Testis (tissue), 3 donors: ENCODE results near the gene CYP1A2. TPM values are rescaled to one million over a fixed set of nuclear protein-coding genes. Genes with fewer than 3 reads are reported as not detected.

Source experiments
- DNase-seq: peaks from one replicate; pipeline ENCODE4 v3.0.0-alpha.2; 2019
- H3K27ac ChIP-seq, 2 donors: fragments of 200-600 bp; sonication (generic); one replicate each; pipeline ENCODE4 v1.5.1; 2019
- H3K27me3 ChIP-seq: fragments of 200-600 bp; sonication (generic); one replicate; pipeline ENCODE4 v1.5.1; 2019
- H3K36me3 ChIP-seq: fragments of 200-600 bp; sonication (generic); one replicate; pipeline ENCODE4 v1.5.1; 2017; ENCODE audit warnings: low read depth; ENCODE audit errors: missing control alignments
- H3K4me1 ChIP-seq: fragments of 200-600 bp; sonication (generic); one replicate; pipeline ENCODE4 v1.5.1; 2019
- H3K4me3 ChIP-seq, 2 donors: fragments of 200-600 bp; sonication (generic); one replicate each; pipeline ENCODE4 v1.5.1; 2017 to 2019
- H3K9me3 ChIP-seq: fragments of 200-600 bp; sonication (generic); one replicate; pipeline ENCODE4 v1.5.1; 2017
- POLR2A ChIP-seq: fragments of 450-650 bp; IDR thresholded peaks from one replicate; pipeline ENCODE4 v1.6.1; 2017; ENCODE audit warnings: antibody characterized with exemption, mild to moderate bottlenecking, moderate library complexity
- WGBS, 2 donors: methylation state at CpG; one replicate each; pipeline ENCODE4 v1.1.5; 2018; 5-methylcytosine and 5-hydroxymethylcytosine counted together
- intact Hi-C: fragments of 100-400 bp; cut with DNase I; formaldehyde crosslinking; loops from one replicate; pipeline ENCODE4 v1.15.1; 2023; ENCODE audit warnings: low total_unique reads
- polyA plus RNA-seq: library from polyadenylated mRNA; stranded (reverse); fragments of 350-450 nt; fragmentation: Illumina TruSeq; extraction: RNeasy Lipid Tissue Mini Kit (QIAGEN cat#74804); gene quantifications from one replicate; pipeline ENCODE4 v1.2.3, GENCODE V29; 2014; ENCODE audit warnings: low read depth, low replicate concordance; ENCODE audit not compliant: insufficient read depth
- total RNA-seq, 2 donors: library from RNA; depleted of rRNA; stranded (reverse); fragments of >200 nt; gene quantifications; one replicate each; pipeline ENCODE4 v1.2.3, GENCODE V29; 2016
- TF ChIP-seq, protein P1 (sequence below), 3 experiments: fragments of 450-650 bp in 2 of 3; fragments of 200-600 bp in 1 of 3; sonication (generic) in 1 of 3; IDR thresholded peaks; one replicate each; pipeline ENCODE4 v1.5.1; 2016 to 2019; ENCODE audit warnings: antibody characterized with exemption in 3 of 3, mild to moderate bottlenecking in 2 of 3, moderate library complexity in 1 of 3

Gene CYP1A2
- total and polyA plus RNA-seq, 3 donors from 2014 or later, result 0.12 to 0.31 TPM; not detected in 1

DNA sequence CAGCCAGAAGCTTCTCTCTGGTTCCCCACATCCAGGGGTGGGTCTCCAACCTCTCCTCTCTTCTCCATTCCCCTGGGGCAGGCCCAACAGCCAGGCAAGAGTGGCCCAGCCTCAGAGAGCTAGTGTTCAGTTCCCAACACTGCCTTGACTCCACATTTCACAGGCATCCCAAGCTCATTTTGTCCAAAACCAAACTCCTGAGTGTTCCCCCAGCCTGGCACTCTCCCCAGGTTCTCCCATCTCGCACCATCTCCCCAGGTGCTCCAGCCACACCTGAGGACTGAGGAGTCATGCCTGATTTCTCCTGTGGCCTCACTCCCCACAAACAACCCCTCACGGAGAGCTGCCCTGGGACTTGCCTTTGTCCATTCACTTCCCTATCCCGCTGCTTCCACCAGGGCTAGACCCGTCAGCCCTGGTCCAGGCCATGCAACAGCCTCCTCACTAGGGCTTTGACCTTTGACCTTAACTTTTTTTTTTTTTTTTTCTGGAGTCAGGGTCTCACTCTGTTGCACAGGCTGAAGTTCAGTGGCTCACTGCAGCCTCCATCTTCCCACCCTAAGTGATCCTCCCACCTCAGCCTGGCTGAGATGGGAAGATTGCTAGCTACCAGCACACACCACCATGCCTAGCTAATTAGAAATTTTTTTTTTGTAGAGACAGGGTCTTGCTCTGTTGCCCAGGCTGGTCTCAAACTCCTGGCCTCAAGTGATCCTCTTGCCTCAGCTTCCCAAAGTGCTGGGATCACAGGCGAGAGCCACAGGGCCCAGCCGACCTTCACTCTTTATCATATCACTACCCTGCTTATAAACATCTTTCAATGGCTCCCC lies 29.3 kb downstream of the CYP1A2 start:
- H3K27me3 ChIP-seq, result no peaks in the 10 kb centered on the region
- H3K9me3 ChIP-seq, result no peaks in the 10 kb centered on the region
- no peaks in the 10 kb centered on the region for H3K36me3 ChIP-seq
- WGBS, 2 donors, result 83 to 87% methylated on average over 6 of the region's 6 CpGs
- H3K27ac ChIP-seq, result peak overlapping the region in 1 of 2 donors; percentile 60
- peaks cover 36% of the 10 kb centered on the region for H3K4me1 ChIP-seq
- no peak for TF ChIP-seq POLR2A
- TF ChIP-seq, protein P1, sequence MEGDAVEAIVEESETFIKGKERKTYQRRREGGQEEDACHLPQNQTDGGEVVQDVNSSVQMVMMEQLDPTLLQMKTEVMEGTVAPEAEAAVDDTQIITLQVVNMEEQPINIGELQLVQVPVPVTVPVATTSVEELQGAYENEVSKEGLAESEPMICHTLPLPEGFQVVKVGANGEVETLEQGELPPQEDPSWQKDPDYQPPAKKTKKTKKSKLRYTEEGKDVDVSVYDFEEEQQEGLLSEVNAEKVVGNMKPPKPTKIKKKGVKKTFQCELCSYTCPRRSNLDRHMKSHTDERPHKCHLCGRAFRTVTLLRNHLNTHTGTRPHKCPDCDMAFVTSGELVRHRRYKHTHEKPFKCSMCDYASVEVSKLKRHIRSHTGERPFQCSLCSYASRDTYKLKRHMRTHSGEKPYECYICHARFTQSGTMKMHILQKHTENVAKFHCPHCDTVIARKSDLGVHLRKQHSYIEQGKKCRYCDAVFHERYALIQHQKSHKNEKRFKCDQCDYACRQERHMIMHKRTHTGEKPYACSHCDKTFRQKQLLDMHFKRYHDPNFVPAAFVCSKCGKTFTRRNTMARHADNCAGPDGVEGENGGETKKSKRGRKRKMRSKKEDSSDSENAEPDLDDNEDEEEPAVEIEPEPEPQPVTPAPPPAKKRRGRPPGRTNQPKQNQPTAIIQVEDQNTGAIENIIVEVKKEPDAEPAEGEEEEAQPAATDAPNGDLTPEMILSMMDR (IDR thresholded peaks at IDR 0.05), result no peak
- H3K4me3 ChIP-seq, result no peak overlapping the region
- no peak for DNase-seq
- intact Hi-C loops, result no loop called here

DNA sequence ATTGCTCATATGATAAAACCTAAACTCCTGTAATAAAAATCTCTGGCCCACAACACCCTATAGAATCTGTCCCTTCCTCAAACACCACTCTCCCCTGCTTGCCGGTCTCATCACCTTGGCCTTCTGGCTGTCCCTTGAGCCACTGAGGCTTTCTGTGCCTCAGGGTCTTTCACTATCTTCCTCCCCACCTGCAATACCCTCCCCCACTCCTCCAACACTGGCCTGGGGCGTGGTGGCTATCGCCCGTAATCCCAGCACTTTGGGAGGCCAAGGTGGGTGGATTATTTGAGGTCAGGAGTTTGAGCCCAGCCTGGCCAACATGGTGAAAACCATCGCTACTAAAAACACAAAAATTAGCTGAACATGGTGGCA lies 29.9 kb downstream of the CYP1A2 start:
- Histone ChIP-seq H3K27me3 (no peaks in the 10 kb centered on the region), H3K27ac (peak overlapping the region in 1 of 2 donors; percentile 60), H3K36me3 (no peaks in the 10 kb centered on the region), H3K4me3 (no peak overlapping the region), H3K9me3 (no peaks in the 10 kb centered on the region), H3K4me1 (peaks cover 42% of the 10 kb centered on the region)
- TF ChIP-seq POLR2A, result no peak
- TF ChIP-seq, protein P1 (IDR thresholded peaks at IDR 0.05), result no peak
- WGBS, 2 donors, result 82 to 84% methylated on average over 5 of the region's 5 CpGs
- no peak for DNase-seq
- intact Hi-C loops, result no loop called here

DNA sequence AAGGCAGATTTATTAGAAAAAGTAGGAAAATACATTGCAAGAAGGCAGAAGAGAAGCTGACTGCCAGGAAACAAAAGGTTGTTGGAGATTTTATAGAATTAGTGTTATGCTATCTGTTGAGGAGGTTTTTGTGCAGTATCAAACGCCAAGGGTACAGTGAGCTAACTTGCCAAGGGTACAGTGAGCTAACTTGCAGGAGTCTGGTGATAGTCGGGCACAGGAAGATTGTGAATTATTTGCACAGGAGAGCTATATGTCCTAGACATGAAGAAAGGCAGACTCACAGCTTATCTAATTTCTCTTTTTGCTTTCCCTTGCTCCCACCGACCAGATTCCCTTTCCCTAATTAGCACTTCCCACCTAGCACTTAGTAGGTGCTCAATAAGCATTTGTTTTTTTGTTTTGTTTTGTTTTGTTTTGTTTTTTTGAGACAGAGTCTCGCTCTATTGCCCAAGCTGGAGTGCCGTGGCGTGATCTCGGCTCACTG lies 30.6 kb downstream of the CYP1A2 start:
- intact Hi-C loops, result no loop called here
- H3K36me3 ChIP-seq, result no peaks in the 10 kb centered on the region
- 65 to 76% methylated on average over 7 of the region's 7 CpGs for WGBS, 2 donors
- H3K4me1 ChIP-seq, result peaks cover 45% of the 10 kb centered on the region
- no peak overlapping the region for H3K27ac ChIP-seq
- no peaks in the 10 kb centered on the region for H3K27me3 ChIP-seq
- TF ChIP-seq, protein P1 (IDR thresholded peaks at IDR 0.05), result no peak
- no peak for TF ChIP-seq POLR2A
- DNase-seq, result no peak
- no peak overlapping the region for H3K4me3 ChIP-seq
- no peaks in the 10 kb centered on the region for H3K9me3 ChIP-seq

DNA sequence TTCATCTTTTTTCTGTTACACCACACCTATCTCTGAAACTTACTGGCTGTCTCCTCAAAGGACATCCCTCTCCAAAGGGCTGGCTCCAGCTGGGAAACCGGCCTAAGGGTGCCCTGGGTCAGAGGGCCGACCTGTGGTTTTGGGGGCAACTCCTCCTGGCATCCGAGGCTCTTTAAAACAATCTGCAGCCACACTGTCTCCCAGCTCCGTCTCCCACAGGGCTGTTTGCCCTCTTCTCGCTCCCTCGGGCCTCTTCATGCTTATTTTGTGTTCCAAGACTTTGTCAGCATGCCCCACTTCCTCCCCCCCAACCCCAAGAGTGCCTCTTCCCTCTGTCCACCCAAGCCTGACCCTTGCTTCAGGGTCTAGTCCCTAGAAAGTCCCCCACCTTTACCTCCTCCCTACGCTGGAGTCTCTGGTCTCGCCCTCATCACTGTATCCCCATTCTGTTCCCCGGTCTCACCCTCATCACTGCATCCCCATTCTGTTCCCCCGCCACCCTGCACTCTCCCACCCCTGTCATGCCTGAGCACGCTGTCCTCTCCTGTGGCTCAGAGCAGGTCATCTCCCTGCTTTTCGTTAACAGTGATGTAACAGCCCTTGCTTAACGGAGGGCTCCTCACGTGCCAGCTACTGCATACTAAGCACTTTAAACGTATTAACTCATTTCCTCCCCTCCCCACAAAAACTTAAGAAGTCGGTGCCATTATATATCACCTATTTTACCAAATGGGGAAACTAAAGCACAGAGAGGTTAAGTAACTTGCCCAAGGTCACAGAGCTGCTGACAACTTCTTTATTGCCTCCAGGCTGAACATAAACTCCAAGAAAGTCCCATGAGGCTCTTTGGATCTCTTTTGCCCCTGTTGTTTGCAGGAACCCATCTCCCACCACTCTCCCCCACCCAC lies 32.1 kb downstream of the CYP1A2 start:
- 46 to 53% methylated on average over 16 of the region's 16 CpGs for WGBS, 2 donors
- no peaks in the 10 kb centered on the region for H3K9me3 ChIP-seq
- TF ChIP-seq POLR2A, result no peak
- TF ChIP-seq, protein P1 (IDR thresholded peaks at IDR 0.05), result no peak
- H3K36me3 ChIP-seq, result no peaks in the 10 kb centered on the region
- peaks cover 45% of the 10 kb centered on the region for H3K4me1 ChIP-seq
- intact Hi-C loops, result loop anchor here (5.0 kb wide), 1 partner anchor 62 kb away; the partner anchor contains the start of gene ULK3
- no peak overlapping the region for H3K27ac ChIP-seq
- no peaks in the 10 kb centered on the region for H3K27me3 ChIP-seq
- peak; percentile 38 for DNase-seq
- peak overlapping the region; percentile 39 to 93 for H3K4me3 ChIP-seq
